CD4-positive, alpha-beta T cell (primary cell): ENCODE data around the gene FRZB. TPM values are rescaled to one million over a fixed set of nuclear protein-coding genes. Genes with fewer than 3 reads are reported as not detected.

Source experiments
- ATAC-seq: fragments of 200-7000 bp; cut with Tn5 transposase; one replicate; pipeline ENCODE4 v1.10.0; 2022; ENCODE audit warnings: mild to moderate bottlenecking; ENCODE audit not compliant: poor library complexity
- CTCF ChIA-PET: fragments of 350-600 bp; sonication (Branson Sonifier 250); formaldehyde crosslinking; loops from one replicate; lab custom pipeline; 2021; ENCODE audit warnings: antibody characterized with exemption, inconsistent platforms; lab: Charles Lee
- POLR2A ChIA-PET: fragments of 350-600 bp; sonication (Branson Sonifier 250); formaldehyde crosslinking; loops from one replicate; lab custom pipeline; 2021; ENCODE audit warnings: antibody characterized with exemption, inconsistent platforms; lab: Charles Lee
- DNase-seq, 14 experiments: peaks; one replicate each; pipeline ENCODE4 v3.0.0-alpha.2; 2013 to 2020; ENCODE audit warnings: mixed read lengths in 2 of 14
- H3K27ac ChIP-seq, 2 donors: one replicate each; pipeline versions ENCODE4 v1.5.1 to v1.7.0; 2013; ENCODE audit warnings: low read length in 2 of 2, low read depth in 1 of 2, mild to moderate bottlenecking in 1 of 2
- H3K27me3 ChIP-seq, 2 experiments: 1 replicate in 1 of 2; 2 replicates in 1 of 2; pipeline versions ENCODE4 v1.6.1 to v1.7.0; 2013; ENCODE audit warnings: low read length in 2 of 2, control low read depth in 1 of 2, mild to moderate bottlenecking in 1 of 2, moderate library complexity in 1 of 2; ENCODE audit not compliant: insufficient read depth in 2 of 2, control insufficient read depth in 1 of 2
- H3K36me3 ChIP-seq: one replicate; pipeline ENCODE4 v1.6.1; 2013; ENCODE audit warnings: low read length, control low read depth; ENCODE audit not compliant: insufficient read depth
- H3K4me1 ChIP-seq: one replicate; pipeline ENCODE4 v1.6.1; 2013; ENCODE audit warnings: low read length, control low read depth; ENCODE audit not compliant: insufficient read depth
- H3K4me3 ChIP-seq: one replicate; pipeline ENCODE4 v1.5.1; 2013; ENCODE audit warnings: mild to moderate bottlenecking, low read length, moderate library complexity
- H3K9me3 ChIP-seq, 2 experiments: 1 replicate in 1 of 2; 2 replicates in 1 of 2; pipeline versions ENCODE4 v1.6.1 to v1.7.0; 2013; ENCODE audit warnings: low read length in 2 of 2, mild to moderate bottlenecking in 2 of 2, control low read depth in 1 of 2, moderate library complexity in 1 of 2; ENCODE audit not compliant: control insufficient read depth in 1 of 2, insufficient read depth in 1 of 2
- H3K27ac Mint-ChIP-seq: one replicate; pipeline ENCODE4 v1.8.0; 2020; ENCODE audit warnings: mixed read lengths
- H3K27me3 Mint-ChIP-seq: one replicate; pipeline ENCODE4 v1.8.0; 2021; ENCODE audit warnings: mixed read lengths
- H3K36me3 Mint-ChIP-seq: one replicate; pipeline ENCODE4 v1.8.0; 2021; ENCODE audit warnings: low read depth, mixed read lengths
- H3K4me1 Mint-ChIP-seq: one replicate; pipeline ENCODE4 v1.8.0; 2021; ENCODE audit warnings: low read depth, mixed read lengths
- H3K4me3 Mint-ChIP-seq: one replicate; pipeline ENCODE4 v1.8.0; 2020; ENCODE audit warnings: mild to moderate bottlenecking, mixed read lengths
- H3K9me3 Mint-ChIP-seq: one replicate; pipeline ENCODE4 v1.8.0; 2020; ENCODE audit warnings: mixed read lengths
- intact Hi-C, 2 experiments: fragments of 100-400 bp; cut with DNase I in 1 of 2; cut with micrococcal nuclease in 1 of 2; formaldehyde crosslinking; loops; one replicate each; pipeline versions ENCODE4 v1.15.1 to v1.9.0; 2023 to 2025; cut with DNase I, micrococcal nuclease
- total RNA-seq, 174 experiments: library from RNA in 2 of 174; stranded (reverse) in 2 of 174; gene quantifications; one replicate each; pipeline ENCODE4 v1.2.3 and lab custom pipeline; 2021 to 2026
- TF ChIP-seq, protein P1 (sequence below): fragments of 200-600 bp; IDR thresholded peaks from one replicate; pipeline ENCODE4 v1.8.0; 2022; ENCODE audit warnings: antibody characterized with exemption, mild to moderate bottlenecking

The FRZB gene
- total RNA-seq, 2 experiments from 2014 or later: not detected

DNA sequence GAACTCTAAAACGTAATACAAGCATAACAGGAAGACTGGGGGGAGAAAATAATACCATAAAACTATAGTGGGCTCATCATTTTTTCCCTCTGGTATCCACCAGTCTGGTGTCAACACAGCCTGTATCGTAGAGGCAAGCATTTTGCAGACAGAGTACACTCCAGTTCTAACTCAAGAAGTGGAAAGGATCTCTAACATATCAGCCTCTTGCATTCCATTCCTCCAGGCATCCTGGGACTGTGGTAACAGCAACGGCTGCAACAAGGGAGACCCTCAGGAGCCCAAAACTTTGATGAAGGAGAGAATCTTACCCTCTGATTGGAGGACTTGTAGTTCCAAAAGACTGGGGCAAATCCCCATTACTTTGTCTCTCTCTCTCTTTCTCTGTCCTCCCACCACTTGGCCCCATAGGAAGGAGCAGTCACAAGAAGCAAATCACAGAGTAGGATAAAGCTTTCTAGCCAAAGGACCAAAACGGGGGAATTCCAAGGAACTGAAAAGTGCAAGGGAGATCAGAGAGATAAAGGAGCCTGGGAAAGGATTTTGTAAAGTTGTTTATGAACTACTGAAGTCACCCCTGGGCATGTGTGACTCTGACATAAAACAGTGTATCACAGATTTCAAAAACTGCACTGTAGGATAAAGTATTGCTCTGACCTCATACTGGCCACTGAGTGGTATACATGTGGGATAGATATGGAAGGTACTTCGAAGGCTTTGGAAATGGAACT is 11.9 kb downstream of the FRZB start:
- Histone ChIP-seq H3K27me3 (peaks cover 4 to 7% of the 10 kb centered on the region in 2 experiments), H3K36me3 (no peaks in the 10 kb centered on the region), H3K9me3 (peaks cover 0 to 4% of the 10 kb centered on the region in 2 experiments), H3K27ac (no peak overlapping the region), H3K4me1 (no peaks in the 10 kb centered on the region), H3K4me3 (no peak overlapping the region)
- intact Hi-C loops: no loop called here
- TF ChIP-seq, protein P1, sequence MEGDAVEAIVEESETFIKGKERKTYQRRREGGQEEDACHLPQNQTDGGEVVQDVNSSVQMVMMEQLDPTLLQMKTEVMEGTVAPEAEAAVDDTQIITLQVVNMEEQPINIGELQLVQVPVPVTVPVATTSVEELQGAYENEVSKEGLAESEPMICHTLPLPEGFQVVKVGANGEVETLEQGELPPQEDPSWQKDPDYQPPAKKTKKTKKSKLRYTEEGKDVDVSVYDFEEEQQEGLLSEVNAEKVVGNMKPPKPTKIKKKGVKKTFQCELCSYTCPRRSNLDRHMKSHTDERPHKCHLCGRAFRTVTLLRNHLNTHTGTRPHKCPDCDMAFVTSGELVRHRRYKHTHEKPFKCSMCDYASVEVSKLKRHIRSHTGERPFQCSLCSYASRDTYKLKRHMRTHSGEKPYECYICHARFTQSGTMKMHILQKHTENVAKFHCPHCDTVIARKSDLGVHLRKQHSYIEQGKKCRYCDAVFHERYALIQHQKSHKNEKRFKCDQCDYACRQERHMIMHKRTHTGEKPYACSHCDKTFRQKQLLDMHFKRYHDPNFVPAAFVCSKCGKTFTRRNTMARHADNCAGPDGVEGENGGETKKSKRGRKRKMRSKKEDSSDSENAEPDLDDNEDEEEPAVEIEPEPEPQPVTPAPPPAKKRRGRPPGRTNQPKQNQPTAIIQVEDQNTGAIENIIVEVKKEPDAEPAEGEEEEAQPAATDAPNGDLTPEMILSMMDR: no peak
- Mint-ChIP-seq H3K9me3 (no peaks in the 10 kb centered on the region), H3K36me3 (no peaks in the 10 kb centered on the region), H3K4me1 (no peaks in the 10 kb centered on the region), H3K27ac (no peak overlapping the region), H3K4me3 (no peak overlapping the region), H3K27me3 (peaks cover 28% of the 10 kb centered on the region)
- CTCF ChIA-PET: no interaction called here
- DNase-seq (no peak), ATAC-seq (no peak)
- POLR2A ChIA-PET: no interaction called here

DNA sequence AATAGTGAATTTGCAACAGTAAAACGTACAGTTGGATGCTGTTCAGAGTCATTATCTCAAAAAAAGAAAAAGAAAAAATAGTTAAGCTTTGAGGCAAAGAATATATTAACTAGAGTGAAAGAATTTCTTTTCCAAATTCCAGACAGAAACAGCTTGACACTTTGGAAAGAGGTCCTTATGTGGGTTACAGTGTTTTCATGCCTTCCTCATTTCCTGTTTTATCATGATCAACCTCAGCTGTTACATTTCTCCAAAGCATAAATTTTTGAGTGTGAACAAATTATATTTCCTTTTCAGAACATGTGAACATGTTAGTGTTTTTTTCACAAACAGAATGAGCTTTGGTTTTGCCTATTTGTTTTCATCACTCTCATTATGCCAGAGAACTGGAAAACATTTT is 13.6 kb downstream of the FRZB start:
- Mint-ChIP-seq H3K9me3 (no peaks in the 10 kb centered on the region), H3K4me1 (no peaks in the 10 kb centered on the region), H3K27me3 (peaks cover 24% of the 10 kb centered on the region), H3K36me3 (no peaks in the 10 kb centered on the region), H3K4me3 (no peak overlapping the region), H3K27ac (no peak overlapping the region)
- H3K4me1 ChIP-seq: no peaks in the 10 kb centered on the region
- peaks cover 4 to 7% of the 10 kb centered on the region in 2 experiments for H3K27me3 ChIP-seq
- H3K36me3 ChIP-seq: no peaks in the 10 kb centered on the region
- no peak for ATAC-seq
- TF ChIP-seq, protein P1: no peak
- peaks cover 0 to 4% of the 10 kb centered on the region in 2 experiments for H3K9me3 ChIP-seq
- no peak overlapping the region for H3K4me3 ChIP-seq
- DNase-seq: no peak
- H3K27ac ChIP-seq: no peak overlapping the region
- intact Hi-C loops: no loop called here
- ChIA-PET POLR2A (no interaction called here), CTCF (interaction anchor here (1.0 kb wide), 1 partner anchor 10 kb away, joined by 4 read pairs; no protein-coding TSS in a partner anchor)

DNA sequence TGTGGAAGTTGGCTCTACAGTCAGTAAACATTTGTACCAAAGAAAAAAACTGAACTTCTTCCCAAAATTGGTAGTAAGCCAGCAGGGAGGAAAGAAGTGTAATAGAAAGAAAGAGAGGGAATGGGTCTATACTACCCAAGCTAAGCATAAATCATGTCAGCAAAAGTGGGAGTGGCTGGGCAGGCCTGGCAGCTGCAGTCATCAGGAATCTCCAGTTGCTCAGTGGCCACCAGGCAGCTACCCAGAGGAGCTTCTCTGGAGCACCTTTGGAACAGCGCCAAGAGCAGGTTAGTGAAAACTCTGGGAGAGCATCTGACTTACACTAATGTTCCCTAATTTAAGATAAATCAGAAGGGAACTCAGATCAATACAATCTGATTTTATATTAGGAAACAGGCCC is 14.3 kb downstream of the FRZB start:
- ChIA-PET CTCF (no interaction called here), POLR2A (no interaction called here)
- Histone ChIP-seq H3K27ac (no peak overlapping the region), H3K36me3 (no peaks in the 10 kb centered on the region), H3K4me1 (no peaks in the 10 kb centered on the region), H3K4me3 (no peak overlapping the region), H3K9me3 (peaks cover 0 to under 1% of the 10 kb centered on the region in 2 experiments), H3K27me3 (peaks cover 4 to 7% of the 10 kb centered on the region in 2 experiments)
- TF ChIP-seq, protein P1: no peak
- no peaks in the 10 kb centered on the region for H3K36me3 Mint-ChIP-seq
- H3K9me3 Mint-ChIP-seq: no peaks in the 10 kb centered on the region
- H3K27me3 Mint-ChIP-seq: peaks cover 31% of the 10 kb centered on the region
- H3K4me1 Mint-ChIP-seq: no peaks in the 10 kb centered on the region
- intact Hi-C loops: no loop called here
- H3K4me3 Mint-ChIP-seq: no peak overlapping the region
- no peak overlapping the region for H3K27ac Mint-ChIP-seq
- no peak for ATAC-seq
- DNase-seq: no peak
